K562 treated with DMSO at 1 percent for 48 hours (cell line): ENCODE measurements around the gene GOSR1. TPM values are rescaled to one million over a fixed set of nuclear protein-coding genes. Genes with fewer than 3 reads are reported as not detected.

Source experiments
- total RNA-seq: library from RNA; unstranded; fragments of 300-600 nt; gene quantifications from 2 replicates; pipeline ENCODE4 v1.2.3, GENCODE V29; 2022; ENCODE audit warnings: low replicate concordance; ENCODE audit errors: extremely low read depth

GOSR1 gene
- total RNA-seq = not detected in 2 replicates

DNA sequence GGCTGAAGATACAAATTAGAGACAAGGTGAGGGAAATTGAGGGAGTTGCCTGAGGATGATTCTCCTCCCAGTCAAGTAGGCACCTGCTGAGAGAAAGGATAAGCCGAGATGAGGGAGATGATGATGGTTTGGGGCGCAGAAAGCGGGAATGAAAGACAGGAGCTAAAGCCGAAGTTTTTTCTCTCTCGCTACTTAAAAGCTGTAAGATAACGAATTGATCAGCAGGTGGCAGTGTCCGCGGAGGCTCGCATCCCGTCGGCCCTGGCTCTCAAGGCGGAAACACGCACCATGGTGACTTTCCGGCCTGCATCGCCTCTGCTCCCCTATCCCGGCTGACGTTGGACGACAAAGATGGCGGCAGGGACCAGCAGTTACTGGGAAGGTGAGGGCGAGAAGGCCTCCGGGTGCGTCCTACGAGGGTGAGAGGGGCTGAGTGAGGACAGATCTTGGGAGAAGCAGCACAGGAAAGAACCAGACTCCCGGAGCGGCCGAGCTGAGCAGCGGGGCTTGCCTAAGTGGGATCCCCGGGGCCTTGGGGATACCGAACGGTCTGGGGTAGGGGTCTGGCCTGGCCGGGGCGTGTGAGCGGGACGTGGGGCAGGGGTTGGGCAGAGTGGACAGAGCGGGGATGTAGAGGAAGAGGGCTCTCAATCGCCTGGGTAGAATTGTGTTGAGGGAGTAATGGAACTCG, at the start of gene GOSR1:
GOSR1 (plus strand) TSS at position 326 of the 691 bp plus-strand sequence; CDS start at position 352, 26 bp downstream.

Other genes with a start within 250 kb of the GOSR1 start
- gene SLC6A4, start 241.7 kb upstream of the GOSR1 start, total RNA-seq = not detected in 2 replicates
- not detected in 2 replicates for gene BLMH, start 185.5 kb upstream of the GOSR1 start, total RNA-seq
- gene TMIGD1, start 143.4 kb upstream of the GOSR1 start, total RNA-seq = not detected in 2 replicates
- gene CPD, start 98.5 kb upstream of the GOSR1 start, total RNA-seq = not detected in 2 replicates